GM23338 (cell line): ENCODE measurements around the gene LAMC2. TPM values are rescaled to one million over a fixed set of nuclear protein-coding genes. Genes with fewer than 3 reads are reported as not detected.

Source experiments
- ATAC-seq: fragments of 200-7000 bp; cut with Tn5 transposase; 3 replicates; pipeline ENCODE4 v1.9.1; 2020
- DNase-seq: peaks from one replicate; pipeline ENCODE4 v3.0.0-alpha.2; 2015; ENCODE audit warnings: low spot score
- H2AFZ ChIP-seq: fragments of 200-600 bp; sonication (generic); 2 replicates; pipeline ENCODE4 v1.8.0; 2016; ENCODE audit warnings: antibody characterized with exemption, mild to moderate bottlenecking, moderate library complexity
- H3F3A ChIP-seq: fragments of 200-600 bp; sonication (generic); replicated peaks from 2 replicates; pipeline ENCODE4 v1.8.0; 2017; ENCODE audit warnings: antibody characterized with exemption, mixed run types, low read depth
- H3K27ac ChIP-seq: fragments of 200-600 bp; sonication (generic); 2 replicates; pipeline ENCODE4 v1.6.1; 2016; ENCODE audit warnings: low read depth
- H3K27me3 ChIP-seq: fragments of 200-600 bp; sonication (generic); 2 replicates; pipeline ENCODE4 v1.8.0; 2016; ENCODE audit warnings: mild to moderate bottlenecking, mixed run types, moderate library complexity; ENCODE audit not compliant: insufficient read depth
- H3K36me3 ChIP-seq: fragments of 200-600 bp; sonication (generic); 2 replicates; pipeline ENCODE4 v1.8.0; 2016; ENCODE audit warnings: mild to moderate bottlenecking; ENCODE audit not compliant: insufficient read depth
- H3K4me1 ChIP-seq: fragments of 200-600 bp; sonication (generic); 2 replicates; pipeline ENCODE4 v1.8.0; 2016; ENCODE audit warnings: mild to moderate bottlenecking, moderate library complexity; ENCODE audit not compliant: insufficient read depth
- H3K4me2 ChIP-seq: fragments of 200-600 bp; sonication (generic); 2 replicates; pipeline ENCODE4 v1.7.1; 2017; ENCODE audit warnings: mixed run types
- H3K4me3 ChIP-seq: fragments of 200-600 bp; sonication (generic); 2 replicates; pipeline ENCODE4 v1.6.1; 2016; ENCODE audit warnings: mixed run types
- H3K79me2 ChIP-seq: fragments of 200-600 bp; sonication (generic); replicated peaks from 2 replicates; pipeline ENCODE4 v1.8.0; 2017; ENCODE audit warnings: mild to moderate bottlenecking; ENCODE audit not compliant: insufficient read depth
- H3K9me2 ChIP-seq: fragments of 200-600 bp; sonication (generic); 2 replicates; pipeline ENCODE4 v1.8.0; 2017; ENCODE audit not compliant: insufficient read depth
- H4K20me1 ChIP-seq: fragments of 200-600 bp; sonication (generic); replicated peaks from 2 replicates; pipeline ENCODE4 v1.8.0; 2017; ENCODE audit warnings: mild to moderate bottlenecking; ENCODE audit not compliant: insufficient read depth
- H3K27ac Mint-ChIP-seq: 2 replicates; pipeline ENCODE4 v1.8.0; 2020; ENCODE audit warnings: inconsistent platforms, mild to moderate bottlenecking, moderate library complexity, mixed read lengths
- H3K27me3 Mint-ChIP-seq: 3 replicates; pipeline ENCODE4 v1.8.0; 2022; ENCODE audit warnings: low read depth, mild to moderate bottlenecking, moderate library complexity, mixed read lengths, inconsistent platforms; ENCODE audit not compliant: insufficient read depth, poor library complexity
- H3K36me3 Mint-ChIP-seq: 3 replicates; pipeline ENCODE4 v1.8.0; 2021; ENCODE audit warnings: low read depth, mild to moderate bottlenecking, inconsistent platforms, moderate library complexity, mixed read lengths
- H3K4me1 Mint-ChIP-seq: 3 replicates; pipeline ENCODE4 v1.8.0; 2020; ENCODE audit warnings: mild to moderate bottlenecking, inconsistent platforms, mixed read lengths
- H3K4me3 Mint-ChIP-seq: 3 replicates; pipeline ENCODE4 v1.8.0; 2021; ENCODE audit warnings: moderate library complexity, mild to moderate bottlenecking, inconsistent platforms, mixed read lengths
- H3K9me3 Mint-ChIP-seq: 3 replicates; pipeline ENCODE4 v1.8.0; 2020; ENCODE audit warnings: moderate library complexity, mild to moderate bottlenecking, inconsistent platforms, mixed read lengths
- CREB1 ChIP-seq: fragments of 250-450 bp; sonication (Bioruptor Pico); IDR thresholded peaks from 2 replicates; pipeline ENCODE4 v1.5.0; 2020; ENCODE audit warnings: low read depth, mild to moderate bottlenecking, moderate library complexity
- ETS1 ChIP-seq: IDR thresholded peaks from 2 replicates; pipeline ENCODE4 v1.6.1; 2016; ENCODE audit warnings: antibody characterized with exemption
- EZH2 ChIP-seq: fragments of 200-600 bp; sonication (generic); IDR thresholded peaks from one replicate; pipeline ENCODE4 v1.8.0; 2017; ENCODE audit warnings: antibody characterized with exemption, mild to moderate bottlenecking, low read depth; ENCODE audit not compliant: unreplicated experiment
- EZH2phosphoT487 ChIP-seq: fragments of 200-600 bp; sonication (generic); IDR thresholded peaks from one replicate; pipeline ENCODE4 v1.8.1; 2018; ENCODE audit warnings: antibody characterized with exemption; ENCODE audit not compliant: unreplicated experiment
- JUNB ChIP-seq: IDR thresholded peaks from one replicate; pipeline ENCODE4 v1.6.1; 2016; ENCODE audit warnings: antibody characterized with exemption; ENCODE audit not compliant: unreplicated experiment
- NANOG ChIP-seq: IDR thresholded peaks from 2 replicates; pipeline ENCODE4 v1.6.1; 2016; ENCODE audit warnings: antibody characterized with exemption, borderline replicate concordance
- POLR2AphosphoS5 ChIP-seq: IDR thresholded peaks from 2 replicates; pipeline ENCODE4 v1.6.1; 2016; ENCODE audit warnings: antibody characterized with exemption, low read depth
- STAT1 ChIP-seq: IDR thresholded peaks from one replicate; pipeline ENCODE4 v1.6.1; 2016; ENCODE audit warnings: antibody characterized with exemption; ENCODE audit not compliant: unreplicated experiment
- ZNF114 ChIP-seq: fragments of 250-450 bp; sonication (Bioruptor Pico); IDR thresholded peaks from 2 replicates; pipeline ENCODE4 v1.5.0; 2020; ENCODE audit warnings: mild to moderate bottlenecking, moderate library complexity
- ZNF331 ChIP-seq: fragments of 250-450 bp; sonication (Bioruptor Pico); IDR thresholded peaks from 2 replicates; pipeline ENCODE4 v1.5.0; 2020; ENCODE audit warnings: low read depth, mild to moderate bottlenecking, moderate library complexity
- polyA plus RNA-seq: library from polyadenylated mRNA; unstranded; fragments of >200 nt; fragmentation: Nextera tagmentation; extraction: Ambion mirVana; gene quantifications from 2 replicates; pipeline ENCODE4 v1.2.1, GENCODE V29; 2016
- total RNA-seq: library from RNA; depleted of rRNA; stranded (reverse); fragments of >200 nt; shearing (Covaris generic); gene quantifications from 2 replicates; pipeline ENCODE4 v1.2.3, GENCODE V29; 2014
- TF ChIP-seq, protein P1 (sequence below), 2 experiments: fragments of 200-600 bp in 1 of 2; sonication (generic) in 1 of 2; conservative IDR thresholded peaks; 2 replicates each; pipeline versions ENCODE4 v1.5.1 to v1.6.1; 2016 to 2017; ENCODE audit warnings: antibody characterized with exemption in 2 of 2, low read depth in 2 of 2, mild to moderate bottlenecking in 2 of 2, moderate library complexity in 1 of 2
- TF ChIP-seq, protein P2 (sequence below): IDR thresholded peaks from one replicate; pipeline ENCODE4 v1.6.1; 2018; ENCODE audit warnings: antibody characterized with exemption; ENCODE audit not compliant: unreplicated experiment

LAMC2 gene
- total and polyA plus RNA-seq, 2 experiments from 2014 or later = 4.3 to 19.5 TPM

DNA sequence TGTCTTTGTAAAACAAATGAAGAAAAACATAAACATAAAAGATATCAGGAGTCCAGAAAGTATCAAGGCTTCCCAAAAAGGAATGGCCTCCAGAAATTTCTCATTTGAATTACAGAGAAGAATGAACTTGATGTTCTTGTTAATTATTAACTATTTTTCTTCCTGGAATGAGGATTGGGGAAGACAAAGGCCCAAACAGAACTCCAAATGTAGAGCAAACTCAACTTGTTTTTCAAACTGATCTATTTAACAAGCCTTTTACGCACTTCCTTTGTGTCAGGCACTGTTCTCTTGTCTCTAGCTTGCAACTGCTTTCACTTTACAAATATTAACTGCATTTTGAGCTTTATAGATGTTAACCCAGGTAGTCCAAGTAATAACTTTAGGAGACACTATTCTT lies 45.5 kb downstream of the LAMC2 start (continued):
- TF ChIP-seq, protein P1, sequence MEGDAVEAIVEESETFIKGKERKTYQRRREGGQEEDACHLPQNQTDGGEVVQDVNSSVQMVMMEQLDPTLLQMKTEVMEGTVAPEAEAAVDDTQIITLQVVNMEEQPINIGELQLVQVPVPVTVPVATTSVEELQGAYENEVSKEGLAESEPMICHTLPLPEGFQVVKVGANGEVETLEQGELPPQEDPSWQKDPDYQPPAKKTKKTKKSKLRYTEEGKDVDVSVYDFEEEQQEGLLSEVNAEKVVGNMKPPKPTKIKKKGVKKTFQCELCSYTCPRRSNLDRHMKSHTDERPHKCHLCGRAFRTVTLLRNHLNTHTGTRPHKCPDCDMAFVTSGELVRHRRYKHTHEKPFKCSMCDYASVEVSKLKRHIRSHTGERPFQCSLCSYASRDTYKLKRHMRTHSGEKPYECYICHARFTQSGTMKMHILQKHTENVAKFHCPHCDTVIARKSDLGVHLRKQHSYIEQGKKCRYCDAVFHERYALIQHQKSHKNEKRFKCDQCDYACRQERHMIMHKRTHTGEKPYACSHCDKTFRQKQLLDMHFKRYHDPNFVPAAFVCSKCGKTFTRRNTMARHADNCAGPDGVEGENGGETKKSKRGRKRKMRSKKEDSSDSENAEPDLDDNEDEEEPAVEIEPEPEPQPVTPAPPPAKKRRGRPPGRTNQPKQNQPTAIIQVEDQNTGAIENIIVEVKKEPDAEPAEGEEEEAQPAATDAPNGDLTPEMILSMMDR (conservative IDR thresholded peaks at IDR 0.05; ENCODE audit: low read depth in 2 of 2) = no peak
- TF ChIP-seq ZNF331 (CRISPR knock-in tag) = no peak
- TF ChIP-seq NANOG = no peak
- no peak for TF ChIP-seq EZH2
- TF ChIP-seq JUNB = no peak
- no peak for TF ChIP-seq CREB1
- no peak for TF ChIP-seq ZNF114 (CRISPR knock-in tag)
- TF ChIP-seq ETS1 = no peak
- TF ChIP-seq STAT1 = no peak

DNA sequence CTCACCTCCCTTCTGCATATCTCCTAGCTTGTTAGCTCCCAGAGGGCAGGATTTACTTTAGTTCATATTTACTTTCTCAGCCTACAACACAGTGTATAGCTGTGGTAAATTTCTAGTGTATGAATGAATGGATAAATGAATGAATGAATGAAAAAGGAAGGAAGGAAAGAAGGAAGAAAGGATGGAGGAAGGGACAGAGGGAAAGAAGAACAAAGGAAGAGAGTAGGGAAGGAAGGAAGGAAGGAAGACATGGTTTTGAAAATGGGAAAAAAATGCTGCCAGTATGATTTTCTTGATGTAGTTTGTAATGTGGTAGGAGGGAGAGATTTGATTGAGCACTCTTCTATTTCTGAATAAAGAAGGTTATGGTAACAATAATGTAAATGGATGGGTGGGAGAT lies 47.0 kb downstream of the LAMC2 start:
- H3F3A ChIP-seq = peaks cover 8% of the 10 kb centered on the region; the same call in 1 of the 2 replicates
- H3K4me3 Mint-ChIP-seq = no peak overlapping the region
- H3K4me1 Mint-ChIP-seq = peaks cover 38% of the 10 kb centered on the region
- H3K36me3 Mint-ChIP-seq = no peaks in the 10 kb centered on the region
- DNase-seq (no peak), ATAC-seq (no peak)
- H2AFZ ChIP-seq = no peak overlapping the region
- H3K9me2 ChIP-seq = no peaks in the 10 kb centered on the region
- H3K27ac Mint-ChIP-seq = no peak overlapping the region
- H3K4me3 ChIP-seq = no peak overlapping the region
- H3K79me2 ChIP-seq = no peaks in the 10 kb centered on the region
- peaks cover 19% of the 10 kb centered on the region for H3K4me1 ChIP-seq
- H3K27ac ChIP-seq = no peak overlapping the region
- peaks cover 4% of the 10 kb centered on the region for H3K27me3 Mint-ChIP-seq
- no peak overlapping the region for H3K4me2 ChIP-seq
- H3K36me3 ChIP-seq = no peaks in the 10 kb centered on the region
- no peaks in the 10 kb centered on the region for H4K20me1 ChIP-seq
- H3K27me3 ChIP-seq = no peaks in the 10 kb centered on the region
- no peaks in the 10 kb centered on the region for H3K9me3 Mint-ChIP-seq
- TF ChIP-seq JUNB = no peak
- TF ChIP-seq CREB1 = no peak
- TF ChIP-seq, protein P2, sequence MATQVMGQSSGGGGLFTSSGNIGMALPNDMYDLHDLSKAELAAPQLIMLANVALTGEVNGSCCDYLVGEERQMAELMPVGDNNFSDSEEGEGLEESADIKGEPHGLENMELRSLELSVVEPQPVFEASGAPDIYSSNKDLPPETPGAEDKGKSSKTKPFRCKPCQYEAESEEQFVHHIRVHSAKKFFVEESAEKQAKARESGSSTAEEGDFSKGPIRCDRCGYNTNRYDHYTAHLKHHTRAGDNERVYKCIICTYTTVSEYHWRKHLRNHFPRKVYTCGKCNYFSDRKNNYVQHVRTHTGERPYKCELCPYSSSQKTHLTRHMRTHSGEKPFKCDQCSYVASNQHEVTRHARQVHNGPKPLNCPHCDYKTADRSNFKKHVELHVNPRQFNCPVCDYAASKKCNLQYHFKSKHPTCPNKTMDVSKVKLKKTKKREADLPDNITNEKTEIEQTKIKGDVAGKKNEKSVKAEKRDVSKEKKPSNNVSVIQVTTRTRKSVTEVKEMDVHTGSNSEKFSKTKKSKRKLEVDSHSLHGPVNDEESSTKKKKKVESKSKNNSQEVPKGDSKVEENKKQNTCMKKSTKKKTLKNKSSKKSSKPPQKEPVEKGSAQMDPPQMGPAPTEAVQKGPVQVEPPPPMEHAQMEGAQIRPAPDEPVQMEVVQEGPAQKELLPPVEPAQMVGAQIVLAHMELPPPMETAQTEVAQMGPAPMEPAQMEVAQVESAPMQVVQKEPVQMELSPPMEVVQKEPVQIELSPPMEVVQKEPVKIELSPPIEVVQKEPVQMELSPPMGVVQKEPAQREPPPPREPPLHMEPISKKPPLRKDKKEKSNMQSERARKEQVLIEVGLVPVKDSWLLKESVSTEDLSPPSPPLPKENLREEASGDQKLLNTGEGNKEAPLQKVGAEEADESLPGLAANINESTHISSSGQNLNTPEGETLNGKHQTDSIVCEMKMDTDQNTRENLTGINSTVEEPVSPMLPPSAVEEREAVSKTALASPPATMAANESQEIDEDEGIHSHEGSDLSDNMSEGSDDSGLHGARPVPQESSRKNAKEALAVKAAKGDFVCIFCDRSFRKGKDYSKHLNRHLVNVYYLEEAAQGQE = no peak
- TF ChIP-seq EZH2phosphoT487 = no peak
- TF ChIP-seq POLR2AphosphoS5 = no peak
- TF ChIP-seq, protein P1 (conservative IDR thresholded peaks at IDR 0.05; ENCODE audit: low read depth in 2 of 2) = no peak
- TF ChIP-seq ZNF331 (CRISPR knock-in tag) = no peak
- no peak for TF ChIP-seq EZH2
- TF ChIP-seq ZNF114 (CRISPR knock-in tag) = no peak
- no peak for TF ChIP-seq NANOG
- no peak for TF ChIP-seq STAT1
